Astrocyte of the spinal cord (primary cell): ENCODE measurements around the gene CRYBA2.
A peak's percentile ranks its signal among the peaks of the same experiment; 100 is the strongest.

Experiments
- DNase-seq: peaks from one replicate; pipeline ENCODE4 v3.0.0; 2011; ENCODE audit warnings: low read depth, low spot score
- H3K4me3 ChIP-seq: 2 replicates; pipeline ENCODE4 v1.5.1; 2011; ENCODE audit warnings: low read depth, mild to moderate bottlenecking, low read length, moderate library complexity
- in situ Hi-C: cut with HindIII; loops from 2 replicates; pipeline ENCODE4 v1.10.0; 2017; ENCODE audit warnings: low sequenced_read_pairs
- TF ChIP-seq, protein P1 (sequence below): IDR thresholded peaks from 2 replicates; pipeline ENCODE4 v1.5.1; 2012; ENCODE audit warnings: low read depth, mild to moderate bottlenecking, low read length, inconsistent platforms

The CRYBA2 gene

DNA sequence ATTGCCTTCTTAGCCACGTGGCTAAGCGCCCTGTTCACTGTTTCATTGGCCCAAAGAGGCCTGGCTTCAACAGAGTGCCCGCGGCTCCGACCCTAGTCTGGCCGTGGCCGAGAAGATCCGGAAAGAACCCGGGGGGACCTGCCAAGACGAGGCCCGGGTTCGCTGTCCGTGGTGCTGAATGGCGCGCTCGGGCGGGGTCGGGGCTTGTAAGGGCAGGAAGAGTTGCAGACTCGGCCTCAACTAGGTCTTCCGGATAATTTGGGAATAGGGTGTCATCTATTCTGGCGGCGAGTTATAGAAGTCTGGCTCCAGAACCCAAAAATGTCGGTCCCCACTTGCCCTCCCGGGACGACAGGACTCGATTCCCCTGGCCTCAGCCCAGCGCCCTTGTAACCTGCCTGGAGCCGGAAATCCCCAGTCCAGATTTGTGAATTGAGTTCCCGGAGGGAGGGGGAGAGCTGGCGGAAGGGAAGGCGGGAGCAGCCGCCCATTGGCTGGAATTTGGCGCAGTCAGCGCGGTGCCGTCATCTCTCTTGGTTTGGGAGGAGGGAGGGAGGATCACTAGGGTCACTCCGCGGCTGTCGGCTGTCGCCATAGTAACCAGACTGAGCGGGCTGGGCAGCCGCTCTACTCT lies 30.2 kb downstream of the CRYBA2 start:
- peak; percentile 48 for DNase-seq
- TF ChIP-seq, protein P1, sequence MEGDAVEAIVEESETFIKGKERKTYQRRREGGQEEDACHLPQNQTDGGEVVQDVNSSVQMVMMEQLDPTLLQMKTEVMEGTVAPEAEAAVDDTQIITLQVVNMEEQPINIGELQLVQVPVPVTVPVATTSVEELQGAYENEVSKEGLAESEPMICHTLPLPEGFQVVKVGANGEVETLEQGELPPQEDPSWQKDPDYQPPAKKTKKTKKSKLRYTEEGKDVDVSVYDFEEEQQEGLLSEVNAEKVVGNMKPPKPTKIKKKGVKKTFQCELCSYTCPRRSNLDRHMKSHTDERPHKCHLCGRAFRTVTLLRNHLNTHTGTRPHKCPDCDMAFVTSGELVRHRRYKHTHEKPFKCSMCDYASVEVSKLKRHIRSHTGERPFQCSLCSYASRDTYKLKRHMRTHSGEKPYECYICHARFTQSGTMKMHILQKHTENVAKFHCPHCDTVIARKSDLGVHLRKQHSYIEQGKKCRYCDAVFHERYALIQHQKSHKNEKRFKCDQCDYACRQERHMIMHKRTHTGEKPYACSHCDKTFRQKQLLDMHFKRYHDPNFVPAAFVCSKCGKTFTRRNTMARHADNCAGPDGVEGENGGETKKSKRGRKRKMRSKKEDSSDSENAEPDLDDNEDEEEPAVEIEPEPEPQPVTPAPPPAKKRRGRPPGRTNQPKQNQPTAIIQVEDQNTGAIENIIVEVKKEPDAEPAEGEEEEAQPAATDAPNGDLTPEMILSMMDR, result no peak
- in situ Hi-C loops, result no loop called here
- H3K4me3 ChIP-seq, result no peak overlapping the region

DNA sequence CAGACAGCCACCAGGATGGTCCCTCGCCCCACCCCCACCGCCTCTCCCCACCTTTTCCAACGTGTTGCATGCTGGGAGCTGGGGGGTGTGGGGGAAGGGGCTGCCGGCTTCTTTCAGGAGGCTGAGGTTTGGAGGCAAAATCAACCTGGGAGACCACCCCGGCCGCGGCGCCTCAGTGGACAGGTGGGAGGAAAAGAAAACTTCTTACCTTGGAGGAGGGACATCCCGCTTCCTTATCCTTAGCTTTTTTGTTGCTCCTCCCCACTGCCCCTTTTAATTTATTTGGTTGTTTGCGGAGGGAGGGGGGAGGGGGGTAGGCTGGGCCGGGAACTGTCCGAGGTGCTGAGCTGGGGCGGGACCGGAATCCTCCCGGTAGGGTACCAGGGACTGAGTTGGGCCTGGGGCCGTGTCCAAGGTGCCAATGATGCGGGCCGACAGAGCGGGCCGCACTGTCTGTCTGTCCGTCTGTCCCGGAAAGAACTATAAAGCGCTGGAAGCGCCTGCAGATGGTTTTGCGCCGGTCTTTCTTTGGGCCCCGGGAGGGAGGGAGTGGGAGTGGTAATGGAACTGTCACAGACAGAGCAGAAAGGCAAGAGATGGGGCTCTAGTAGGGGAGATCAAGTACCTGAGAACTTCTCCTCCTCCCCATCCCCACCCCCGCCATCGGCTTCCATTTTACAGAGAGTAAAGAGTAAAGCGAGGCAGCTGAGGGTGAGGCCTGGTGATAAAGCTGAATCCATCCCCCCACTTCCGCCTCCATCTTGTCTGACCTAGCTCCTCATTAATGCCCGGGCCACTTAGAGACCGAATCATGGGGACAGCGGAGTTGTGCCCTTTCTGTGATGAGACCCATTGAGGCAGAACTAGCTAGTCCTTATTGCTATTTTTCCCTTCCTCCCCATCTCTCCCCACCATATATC lies 31.3 kb downstream of the CRYBA2 start:
- TF ChIP-seq, protein P1, result no peak
- in situ Hi-C loops, result no loop called here
- no peak for DNase-seq
- no peak overlapping the region for H3K4me3 ChIP-seq

DNA sequence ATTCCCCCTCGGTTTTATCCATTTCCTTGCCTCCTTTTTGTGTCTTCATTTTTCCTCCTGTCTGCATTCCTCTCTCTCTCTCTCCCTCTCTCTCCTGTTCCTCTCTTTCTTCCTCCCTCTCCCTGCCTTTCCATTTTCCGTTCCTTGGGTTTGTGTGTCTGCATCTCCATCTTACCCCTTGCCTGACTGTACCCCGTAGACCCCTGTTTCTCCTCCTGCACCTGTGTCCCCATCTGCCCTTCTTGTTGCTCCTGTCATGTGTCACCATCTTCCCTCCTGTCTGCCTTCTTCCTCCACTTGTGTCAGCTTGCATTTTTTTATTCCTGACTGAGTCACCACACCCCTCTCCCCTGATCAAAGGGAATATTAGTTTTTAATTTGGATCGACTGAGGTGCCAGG lies 32.0 kb downstream of the CRYBA2 start:
- no peak for DNase-seq
- in situ Hi-C loops, result no loop called here

DNA sequence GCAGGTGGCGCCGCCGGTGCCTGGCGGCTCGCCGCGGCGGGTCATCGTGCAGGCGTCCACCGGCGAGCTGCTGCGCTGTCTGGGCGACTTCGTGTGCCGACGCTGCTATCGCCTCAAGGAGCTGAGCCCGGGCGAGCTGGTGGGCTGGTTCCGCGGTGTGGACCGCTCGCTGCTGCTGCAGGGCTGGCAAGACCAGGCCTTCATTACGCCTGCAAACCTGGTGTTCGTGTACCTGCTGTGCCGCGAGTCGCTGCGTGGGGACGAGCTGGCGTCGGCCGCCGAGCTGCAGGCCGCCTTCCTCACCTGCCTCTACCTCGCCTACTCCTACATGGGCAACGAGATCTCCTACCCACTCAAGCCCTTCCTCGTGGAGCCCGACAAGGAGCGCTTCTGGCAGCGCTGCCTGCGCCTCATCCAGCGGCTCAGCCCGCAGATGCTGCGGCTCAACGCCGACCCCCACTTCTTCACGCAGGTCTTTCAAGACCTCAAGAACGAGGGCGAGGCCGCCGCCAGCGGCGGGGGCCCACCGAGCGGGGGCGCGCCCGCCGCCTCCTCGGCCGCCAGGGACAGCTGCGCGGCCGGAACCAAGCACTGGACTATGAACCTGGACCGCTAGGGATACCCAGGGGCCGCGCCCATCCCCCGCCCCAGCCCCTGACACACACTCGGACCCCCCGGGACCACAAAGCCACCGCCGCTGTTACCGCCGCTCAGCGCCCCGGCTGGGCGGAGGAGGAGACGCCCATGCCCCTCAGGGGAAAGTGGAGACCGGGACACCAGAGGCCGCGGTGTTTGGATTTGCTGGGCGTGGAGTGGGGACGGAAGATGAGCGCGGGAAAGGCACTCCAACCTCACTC lies 32.7 kb downstream of the CRYBA2 start:
- H3K4me3 ChIP-seq, result no peak overlapping the region
- TF ChIP-seq, protein P1, result no peak
- DNase-seq, result no peak
- in situ Hi-C loops, result no loop called here

More for the DNA sequence above, 32.0 kb downstream of the CRYBA2 start:
- TF ChIP-seq, protein P1, result no peak
- H3K4me3 ChIP-seq, result no peak overlapping the region

DNA sequence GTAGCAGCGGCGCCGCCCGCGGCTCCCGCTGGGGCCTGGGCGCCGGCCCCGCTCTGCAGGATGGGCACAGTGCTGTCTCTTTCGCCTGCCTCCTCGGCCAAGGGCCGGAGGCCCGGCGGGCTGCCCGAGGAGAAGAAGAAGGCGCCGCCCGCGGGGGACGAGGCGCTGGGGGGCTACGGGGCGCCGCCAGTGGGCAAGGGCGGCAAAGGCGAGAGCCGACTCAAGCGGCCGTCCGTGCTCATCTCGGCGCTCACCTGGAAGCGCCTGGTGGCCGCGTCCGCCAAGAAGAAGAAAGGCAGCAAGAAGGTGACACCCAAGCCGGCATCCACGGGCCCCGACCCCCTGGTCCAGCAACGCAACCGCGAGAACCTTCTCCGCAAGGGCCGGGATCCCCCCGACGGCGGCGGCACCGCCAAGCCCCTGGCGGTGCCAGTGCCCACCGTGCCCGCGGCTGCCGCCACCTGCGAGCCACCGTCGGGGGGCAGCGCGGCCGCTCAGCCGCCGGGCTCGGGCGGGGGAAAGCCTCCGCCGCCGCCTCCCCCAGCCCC lies 33.4 kb downstream of the CRYBA2 start:
- no peak for DNase-seq
- in situ Hi-C loops, result no loop called here
- H3K4me3 ChIP-seq, result no peak overlapping the region
- TF ChIP-seq, protein P1, result no peak
